ENCODE data around the gene SGSM2. TPM values are rescaled to one million over a fixed set of nuclear protein-coding genes. Genes with fewer than 3 reads are reported as not detected.
"Not testable (repeated sequence)": the region's sequence is repeated elsewhere in the genome, so short reads cannot be mapped to it uniquely, and the experiment has no call there.

SGSM2 gene
- total RNA-seq, 1 donor = 37.3 TPM

DNA sequence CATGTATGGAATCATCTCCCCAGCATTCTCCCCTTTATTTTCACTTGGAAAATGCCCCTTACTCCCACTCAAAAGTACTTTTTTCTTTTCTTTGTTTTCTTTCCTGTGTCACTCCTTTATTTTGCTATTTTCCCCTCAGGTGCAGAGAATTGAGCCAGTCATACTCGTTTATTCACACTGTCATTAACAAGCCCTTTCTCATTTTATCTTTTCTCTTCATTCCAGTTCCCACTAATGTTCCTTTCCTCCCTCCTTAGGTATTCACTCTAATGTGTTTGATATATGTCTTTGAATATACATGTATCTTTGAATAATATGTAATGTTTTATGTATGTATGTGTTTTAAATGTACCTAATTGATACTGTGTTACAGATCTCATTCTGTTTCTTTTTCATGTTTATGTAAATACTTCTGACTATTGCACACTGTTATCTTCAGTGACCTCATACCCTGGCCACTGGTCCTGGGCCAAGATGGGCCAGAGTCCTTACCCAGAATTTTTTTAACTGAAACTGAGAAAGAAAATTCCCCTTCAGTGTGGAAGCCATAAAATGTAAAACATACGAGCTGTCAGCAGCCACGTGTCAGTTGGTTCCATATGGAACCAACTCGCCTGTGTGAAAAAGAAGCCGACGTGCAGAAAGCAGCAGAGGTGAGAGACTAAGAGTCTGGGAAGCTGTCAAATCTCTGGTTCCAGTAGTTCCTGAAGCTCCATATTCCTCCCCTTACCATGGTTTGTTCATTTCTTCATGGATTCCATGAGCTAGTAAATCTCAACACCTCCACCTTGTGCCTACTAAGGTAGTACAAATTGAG is 27.8 kb upstream of the SGSM2 start:
- no peaks in the 10 kb centered on the region for H3K9me3 ChIP-seq (ENCODE audit: low read depth, low read length)
- TF ChIP-seq, protein P1, sequence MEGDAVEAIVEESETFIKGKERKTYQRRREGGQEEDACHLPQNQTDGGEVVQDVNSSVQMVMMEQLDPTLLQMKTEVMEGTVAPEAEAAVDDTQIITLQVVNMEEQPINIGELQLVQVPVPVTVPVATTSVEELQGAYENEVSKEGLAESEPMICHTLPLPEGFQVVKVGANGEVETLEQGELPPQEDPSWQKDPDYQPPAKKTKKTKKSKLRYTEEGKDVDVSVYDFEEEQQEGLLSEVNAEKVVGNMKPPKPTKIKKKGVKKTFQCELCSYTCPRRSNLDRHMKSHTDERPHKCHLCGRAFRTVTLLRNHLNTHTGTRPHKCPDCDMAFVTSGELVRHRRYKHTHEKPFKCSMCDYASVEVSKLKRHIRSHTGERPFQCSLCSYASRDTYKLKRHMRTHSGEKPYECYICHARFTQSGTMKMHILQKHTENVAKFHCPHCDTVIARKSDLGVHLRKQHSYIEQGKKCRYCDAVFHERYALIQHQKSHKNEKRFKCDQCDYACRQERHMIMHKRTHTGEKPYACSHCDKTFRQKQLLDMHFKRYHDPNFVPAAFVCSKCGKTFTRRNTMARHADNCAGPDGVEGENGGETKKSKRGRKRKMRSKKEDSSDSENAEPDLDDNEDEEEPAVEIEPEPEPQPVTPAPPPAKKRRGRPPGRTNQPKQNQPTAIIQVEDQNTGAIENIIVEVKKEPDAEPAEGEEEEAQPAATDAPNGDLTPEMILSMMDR (IDR thresholded peaks at IDR 0.05; ENCODE audit: extremely low read depth, low read depth, low read length) = no peak
- no peaks in the 10 kb centered on the region for H4K20me1 ChIP-seq (ENCODE audit: insufficient read depth, low read length)
- peaks cover 3% of the 10 kb centered on the region for H3K4me1 ChIP-seq (ENCODE audit: insufficient read depth, low read length)
- no peak overlapping the region for H3K4me2 ChIP-seq (ENCODE audit: insufficient read depth, low read length)
- no peak overlapping the region for H2AFZ ChIP-seq (ENCODE audit: low read length)
- H3K4me3 ChIP-seq (ENCODE audit: insufficient read depth, low read length) = no peak overlapping the region
- no peaks in the 10 kb centered on the region for H3K27me3 ChIP-seq (ENCODE audit: insufficient read depth, low read length)
- DNase-seq (ENCODE audit: insufficient read length, low spot score, missing footprints) = peak; percentile 84
- no peaks in the 10 kb centered on the region for H3K36me3 ChIP-seq (ENCODE audit: insufficient read depth, low read length)
- peak overlapping the region; percentile 5 for H3K27ac ChIP-seq (ENCODE audit: low read depth, low read length)
- H3K79me2 ChIP-seq (ENCODE audit: insufficient read depth, low read length) = peaks cover 28% of the 10 kb centered on the region

GRCh38 chr17:2312736-2313135 is 24.6 kb upstream of the SGSM2 start:
- H3K4me3 ChIP-seq (ENCODE audit: insufficient read depth, low read length) = no peak overlapping the region
- H2AFZ ChIP-seq (ENCODE audit: low read length) = no peak overlapping the region
- DNase-seq (ENCODE audit: insufficient read length, low spot score, missing footprints) = no peak
- H3K9me3 ChIP-seq (ENCODE audit: low read depth, low read length) = no peaks in the 10 kb centered on the region
- no peaks in the 10 kb centered on the region for H3K36me3 ChIP-seq (ENCODE audit: insufficient read depth, low read length)
- H3K79me2 ChIP-seq (ENCODE audit: insufficient read depth, low read length) = peaks cover 9% of the 10 kb centered on the region
- TF ChIP-seq, protein P1 (IDR thresholded peaks at IDR 0.05; ENCODE audit: extremely low read depth, low read depth, low read length) = no peak
- H3K27ac ChIP-seq (ENCODE audit: low read depth, low read length) = no peak overlapping the region
- H3K4me2 ChIP-seq (ENCODE audit: insufficient read depth, low read length) = no peak overlapping the region
- H3K4me1 ChIP-seq (ENCODE audit: insufficient read depth, low read length) = peaks cover 3% of the 10 kb centered on the region
- no peaks in the 10 kb centered on the region for H4K20me1 ChIP-seq (ENCODE audit: insufficient read depth, low read length)
- no peaks in the 10 kb centered on the region for H3K27me3 ChIP-seq (ENCODE audit: insufficient read depth, low read length)

GRCh38 chr17:2316916-2317205 is 20.4 kb upstream of the SGSM2 start:
- not testable (repeated sequence) for H4K20me1 ChIP-seq (ENCODE audit: insufficient read depth, low read length); H3K4me3 ChIP-seq (ENCODE audit: insufficient read depth, low read length); H3K4me2 ChIP-seq (ENCODE audit: insufficient read depth, low read length); H3K27me3 ChIP-seq (ENCODE audit: insufficient read depth, low read length); H3K79me2 ChIP-seq (ENCODE audit: insufficient read depth, low read length); H3K27ac ChIP-seq (ENCODE audit: low read depth, low read length); DNase-seq (ENCODE audit: insufficient read length, low spot score, missing footprints); H3K36me3 ChIP-seq (ENCODE audit: insufficient read depth, low read length); H3K4me1 ChIP-seq (ENCODE audit: insufficient read depth, low read length); H2AFZ ChIP-seq (ENCODE audit: low read length); H3K9me3 ChIP-seq (ENCODE audit: low read depth, low read length)

DNA sequence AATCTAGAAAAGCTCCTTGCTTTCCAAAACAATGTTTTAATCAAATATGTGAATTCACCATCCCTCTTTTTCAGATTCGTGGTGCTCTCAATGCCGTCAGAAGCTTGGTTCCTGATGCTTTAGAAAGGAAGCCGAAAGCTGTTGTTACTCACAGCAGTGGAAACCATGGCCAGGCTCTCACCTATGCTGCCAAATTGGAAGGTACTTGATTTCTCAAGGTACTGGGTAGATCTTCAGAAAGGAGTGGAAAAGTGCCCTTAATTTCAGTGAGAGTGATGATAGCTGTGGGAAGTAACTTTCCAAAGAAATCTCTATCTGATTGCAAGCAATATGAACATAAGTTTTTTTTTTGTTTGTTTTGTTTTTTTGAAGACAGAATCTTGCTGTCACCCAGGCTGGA is 19.5 kb upstream of the SGSM2 start:
- Histone ChIP-seq H3K36me3 (ENCODE audit: insufficient read depth, low read length) (peaks cover 13% of the 10 kb centered on the region), H3K4me1 (ENCODE audit: insufficient read depth, low read length) (no peaks in the 10 kb centered on the region), H3K4me2 (ENCODE audit: insufficient read depth, low read length) (no peak overlapping the region), H4K20me1 (ENCODE audit: insufficient read depth, low read length) (no peaks in the 10 kb centered on the region), H3K27me3 (ENCODE audit: insufficient read depth, low read length) (no peaks in the 10 kb centered on the region), H3K79me2 (ENCODE audit: insufficient read depth, low read length) (no peaks in the 10 kb centered on the region), H3K4me3 (ENCODE audit: insufficient read depth, low read length) (no peak overlapping the region), H3K27ac (ENCODE audit: low read depth, low read length) (no peak overlapping the region), H2AFZ (ENCODE audit: low read length) (no peak overlapping the region), H3K9me3 (ENCODE audit: low read depth, low read length) (no peaks in the 10 kb centered on the region)
- DNase-seq (ENCODE audit: insufficient read length, low spot score, missing footprints) = no peak
- TF ChIP-seq, protein P1 (IDR thresholded peaks at IDR 0.05; ENCODE audit: extremely low read depth, low read depth, low read length) = no peak
